Neural cell (in vitro differentiated cells): ENCODE data around the gene LIM2. TPM values are rescaled to one million over a fixed set of nuclear protein-coding genes. Genes with fewer than 3 reads are reported as not detected.

Experiments
- H2AFZ ChIP-seq: fragments of 200-600, 300-800 bp; sonication (generic), shearing (Covaris generic); 2 replicates; pipeline ENCODE4 v1.6.0; 2014; ENCODE audit warnings: low read depth, mild to moderate bottlenecking, antibody characterized with exemption, low read length, moderate library complexity
- H3F3A ChIP-seq: fragments of 200-600 bp; shearing (Covaris generic); 2 replicates; pipeline ENCODE4 v1.6.1; 2016; ENCODE audit warnings: mild to moderate bottlenecking, moderate library complexity, mixed read lengths, antibody characterized with exemption, low read length; ENCODE audit not compliant: insufficient read depth, poor library complexity, severe bottlenecking
- H3K27ac ChIP-seq: fragments of 200-600, 300-800 bp; sonication (generic), shearing (Covaris generic); 2 replicates; pipeline ENCODE4 v1.5.1; 2014; ENCODE audit warnings: mild to moderate bottlenecking, low read length, moderate library complexity
- H3K27me3 ChIP-seq: fragments of 300-800, 200-600 bp; sonication (generic), shearing (Covaris generic); 2 replicates; pipeline ENCODE4 v1.6.0; 2014; ENCODE audit warnings: mild to moderate bottlenecking, low read depth, low read length, moderate library complexity; ENCODE audit not compliant: insufficient read depth
- H3K36me3 ChIP-seq: fragments of 300-800, 200-600 bp; sonication (generic), shearing (Covaris generic); 2 replicates; pipeline ENCODE4 v1.5.1; 2014; ENCODE audit warnings: mild to moderate bottlenecking, antibody characterized with exemption, low read length, moderate library complexity; ENCODE audit not compliant: insufficient read depth
- H3K4me2 ChIP-seq: fragments of 300-800, 200-600 bp; sonication (generic), shearing (Covaris generic); 2 replicates; pipeline ENCODE4 v1.6.0; 2014; ENCODE audit warnings: mild to moderate bottlenecking, low read length
- H3K4me3 ChIP-seq: fragments of 300-800, 200-600 bp; sonication (generic), shearing (Covaris generic); 2 replicates; pipeline ENCODE4 v1.5.1; 2014; ENCODE audit warnings: mild to moderate bottlenecking, low read length, moderate library complexity
- H3K79me2 ChIP-seq: fragments of 200-600 bp; shearing (Covaris generic); replicated peaks from 2 replicates; pipeline ENCODE4 v1.6.0; 2014; ENCODE audit warnings: mild to moderate bottlenecking, low read length, moderate library complexity; ENCODE audit not compliant: insufficient read depth
- H3K9ac ChIP-seq: fragments of 300-800, 200-600 bp; sonication (generic), shearing (Covaris generic); 2 replicates; pipeline ENCODE4 v1.6.1; 2016; ENCODE audit warnings: mild to moderate bottlenecking, low read length, mixed read lengths
- H3K9me2 ChIP-seq: fragments of 200-600 bp; shearing (Covaris generic); 2 replicates; pipeline ENCODE4 v1.6.1; 2016; ENCODE audit warnings: mild to moderate bottlenecking, low read length, mixed read lengths; ENCODE audit not compliant: insufficient read depth
- H3K9me3 ChIP-seq: fragments of 200-600, 300-800 bp; sonication (generic), shearing (Covaris generic); 2 replicates; pipeline ENCODE4 v1.6.1; 2016; ENCODE audit warnings: mild to moderate bottlenecking, mixed run types, low read length, moderate library complexity, mixed read lengths
- H4K20me1 ChIP-seq: fragments of 200-600 bp; shearing (Covaris generic); 2 replicates; pipeline ENCODE4 v1.6.1; 2016; ENCODE audit warnings: mild to moderate bottlenecking, mixed run types; ENCODE audit not compliant: insufficient read depth
- EP300 ChIP-seq: fragments of 450-650 bp; conservative IDR thresholded peaks from 2 replicates; pipeline ENCODE4 v1.6.1; 2014; ENCODE audit warnings: antibody characterized with exemption, mild to moderate bottlenecking, moderate library complexity; ENCODE audit not compliant: poor library complexity, severe bottlenecking
- EZH2 ChIP-seq: fragments of 200-600, 300-800 bp; shearing (Covaris generic), sonication (generic); IDR thresholded peaks from 2 replicates; pipeline ENCODE4 v1.6.1; 2014; ENCODE audit warnings: antibody characterized with exemption, low read length, borderline replicate concordance, mild to moderate bottlenecking; ENCODE audit not compliant: insufficient read depth, poor library complexity, severe bottlenecking
- MXI1 ChIP-seq: fragments of 450-650 bp; conservative IDR thresholded peaks from 2 replicates; pipeline ENCODE4 v1.6.1; 2014; ENCODE audit warnings: antibody characterized with exemption, mild to moderate bottlenecking; ENCODE audit not compliant: poor library complexity, severe bottlenecking
- POLR2AphosphoS5 ChIP-seq: IDR thresholded peaks from 2 replicates; pipeline ENCODE4 v1.6.1; 2012
- RAD21 ChIP-seq: fragments of 450-650 bp; conservative IDR thresholded peaks from 2 replicates; pipeline ENCODE4 v1.6.1; 2014; ENCODE audit warnings: antibody characterized with exemption, mild to moderate bottlenecking, moderate library complexity
- SMC3 ChIP-seq: fragments of 450-650 bp; conservative IDR thresholded peaks from 2 replicates; pipeline ENCODE4 v1.6.1; 2014; ENCODE audit warnings: antibody characterized with exemption, mild to moderate bottlenecking, moderate library complexity; ENCODE audit not compliant: poor library complexity
- TAF1 ChIP-seq: IDR thresholded peaks from 2 replicates; pipeline ENCODE4 v1.6.1; 2012; ENCODE audit warnings: low read depth
- polyA plus RNA-seq: library from polyadenylated mRNA; depleted of rRNA; stranded (reverse); fragments of >200 nt; gene quantifications from 2 replicates; pipeline ENCODE4 v1.2.3, GENCODE V29; 2014
- TF ChIP-seq, protein P1 (sequence below): fragments of 450-650 bp; IDR thresholded peaks from 2 replicates; pipeline ENCODE4 v1.5.1; 2014; ENCODE audit warnings: antibody characterized with exemption, mild to moderate bottlenecking, moderate library complexity; ENCODE audit not compliant: poor library complexity, severe bottlenecking
- TF ChIP-seq, protein P2 (sequence below): IDR thresholded peaks from 2 replicates; pipeline ENCODE4 v1.6.1; 2012; ENCODE audit warnings: borderline replicate concordance

The LIM2 gene
- polyA plus RNA-seq, 1 donor from 2014 or later: not detected

DNA sequence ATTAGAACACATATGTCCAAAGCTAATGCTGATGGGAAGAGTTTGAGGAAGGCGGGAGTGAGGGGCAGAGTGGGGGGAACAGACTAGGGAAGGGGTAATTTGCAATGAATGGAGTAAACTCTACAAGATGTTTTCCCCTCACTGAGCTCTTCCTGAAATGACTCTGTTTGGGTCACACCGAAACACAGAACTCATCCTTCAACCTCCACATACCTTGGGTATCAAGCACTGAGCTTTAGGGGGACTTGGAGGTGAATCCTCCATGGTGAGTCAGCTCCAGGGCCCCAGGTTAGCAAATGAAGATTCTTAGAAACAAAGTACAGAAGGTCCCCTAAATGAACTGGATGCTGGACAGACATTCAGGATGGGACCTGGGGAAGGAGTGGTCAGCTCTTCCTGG is 30.9 kb upstream of the LIM2 start:
- no peaks in the 10 kb centered on the region for H3K9me3 ChIP-seq
- H3K27me3 ChIP-seq: no peaks in the 10 kb centered on the region
- H3F3A ChIP-seq: no peaks in the 10 kb centered on the region
- H3K36me3 ChIP-seq: no peaks in the 10 kb centered on the region
- H3K9me2 ChIP-seq: no peaks in the 10 kb centered on the region
- no peak overlapping the region for H3K9ac ChIP-seq
- H3K79me2 ChIP-seq: no peaks in the 10 kb centered on the region
- no peak overlapping the region for H2AFZ ChIP-seq
- H4K20me1 ChIP-seq: no peaks in the 10 kb centered on the region
- no peak overlapping the region for H3K4me3 ChIP-seq
- TF ChIP-seq, protein P1, sequence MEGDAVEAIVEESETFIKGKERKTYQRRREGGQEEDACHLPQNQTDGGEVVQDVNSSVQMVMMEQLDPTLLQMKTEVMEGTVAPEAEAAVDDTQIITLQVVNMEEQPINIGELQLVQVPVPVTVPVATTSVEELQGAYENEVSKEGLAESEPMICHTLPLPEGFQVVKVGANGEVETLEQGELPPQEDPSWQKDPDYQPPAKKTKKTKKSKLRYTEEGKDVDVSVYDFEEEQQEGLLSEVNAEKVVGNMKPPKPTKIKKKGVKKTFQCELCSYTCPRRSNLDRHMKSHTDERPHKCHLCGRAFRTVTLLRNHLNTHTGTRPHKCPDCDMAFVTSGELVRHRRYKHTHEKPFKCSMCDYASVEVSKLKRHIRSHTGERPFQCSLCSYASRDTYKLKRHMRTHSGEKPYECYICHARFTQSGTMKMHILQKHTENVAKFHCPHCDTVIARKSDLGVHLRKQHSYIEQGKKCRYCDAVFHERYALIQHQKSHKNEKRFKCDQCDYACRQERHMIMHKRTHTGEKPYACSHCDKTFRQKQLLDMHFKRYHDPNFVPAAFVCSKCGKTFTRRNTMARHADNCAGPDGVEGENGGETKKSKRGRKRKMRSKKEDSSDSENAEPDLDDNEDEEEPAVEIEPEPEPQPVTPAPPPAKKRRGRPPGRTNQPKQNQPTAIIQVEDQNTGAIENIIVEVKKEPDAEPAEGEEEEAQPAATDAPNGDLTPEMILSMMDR: no peak
- TF ChIP-seq POLR2AphosphoS5 (no peak), TAF1 (no peak), SMC3 (no peak), RAD21 (no peak), EP300 (no peak), EZH2 (no peak), MXI1 (no peak)
- TF ChIP-seq, protein P2, sequence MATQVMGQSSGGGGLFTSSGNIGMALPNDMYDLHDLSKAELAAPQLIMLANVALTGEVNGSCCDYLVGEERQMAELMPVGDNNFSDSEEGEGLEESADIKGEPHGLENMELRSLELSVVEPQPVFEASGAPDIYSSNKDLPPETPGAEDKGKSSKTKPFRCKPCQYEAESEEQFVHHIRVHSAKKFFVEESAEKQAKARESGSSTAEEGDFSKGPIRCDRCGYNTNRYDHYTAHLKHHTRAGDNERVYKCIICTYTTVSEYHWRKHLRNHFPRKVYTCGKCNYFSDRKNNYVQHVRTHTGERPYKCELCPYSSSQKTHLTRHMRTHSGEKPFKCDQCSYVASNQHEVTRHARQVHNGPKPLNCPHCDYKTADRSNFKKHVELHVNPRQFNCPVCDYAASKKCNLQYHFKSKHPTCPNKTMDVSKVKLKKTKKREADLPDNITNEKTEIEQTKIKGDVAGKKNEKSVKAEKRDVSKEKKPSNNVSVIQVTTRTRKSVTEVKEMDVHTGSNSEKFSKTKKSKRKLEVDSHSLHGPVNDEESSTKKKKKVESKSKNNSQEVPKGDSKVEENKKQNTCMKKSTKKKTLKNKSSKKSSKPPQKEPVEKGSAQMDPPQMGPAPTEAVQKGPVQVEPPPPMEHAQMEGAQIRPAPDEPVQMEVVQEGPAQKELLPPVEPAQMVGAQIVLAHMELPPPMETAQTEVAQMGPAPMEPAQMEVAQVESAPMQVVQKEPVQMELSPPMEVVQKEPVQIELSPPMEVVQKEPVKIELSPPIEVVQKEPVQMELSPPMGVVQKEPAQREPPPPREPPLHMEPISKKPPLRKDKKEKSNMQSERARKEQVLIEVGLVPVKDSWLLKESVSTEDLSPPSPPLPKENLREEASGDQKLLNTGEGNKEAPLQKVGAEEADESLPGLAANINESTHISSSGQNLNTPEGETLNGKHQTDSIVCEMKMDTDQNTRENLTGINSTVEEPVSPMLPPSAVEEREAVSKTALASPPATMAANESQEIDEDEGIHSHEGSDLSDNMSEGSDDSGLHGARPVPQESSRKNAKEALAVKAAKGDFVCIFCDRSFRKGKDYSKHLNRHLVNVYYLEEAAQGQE: no peak
- no peak overlapping the region for H3K4me2 ChIP-seq
- no peak overlapping the region for H3K27ac ChIP-seq

DNA sequence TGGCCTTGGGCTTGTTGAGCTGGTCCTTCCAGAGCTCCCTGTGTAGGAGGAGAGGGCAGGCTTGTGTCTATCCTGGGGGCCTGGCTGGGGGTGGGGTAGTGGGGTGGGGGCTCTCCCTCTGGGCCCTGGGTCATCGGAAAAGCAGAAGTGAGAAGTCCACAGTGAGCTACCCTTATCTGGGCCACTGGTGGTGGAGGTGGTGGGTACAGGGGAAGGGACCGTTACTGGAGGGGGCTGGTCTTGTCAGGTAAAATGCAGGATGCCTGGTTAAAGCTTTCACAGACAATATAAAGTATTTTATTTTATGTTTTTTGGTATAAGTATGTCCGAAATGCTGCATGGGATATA is 30.0 kb upstream of the LIM2 start:
- H3F3A ChIP-seq: no peaks in the 10 kb centered on the region
- no peak overlapping the region for H3K4me3 ChIP-seq
- TF ChIP-seq RAD21 (no peak), TAF1 (no peak), SMC3 (no peak), EZH2 (no peak), MXI1 (no peak)
- TF ChIP-seq, protein P1: no peak
- TF ChIP-seq, protein P2: no peak
- H3K9me2 ChIP-seq: no peaks in the 10 kb centered on the region
- H3K9me3 ChIP-seq: no peaks in the 10 kb centered on the region
- no peak overlapping the region for H3K4me2 ChIP-seq
- H3K79me2 ChIP-seq: no peaks in the 10 kb centered on the region
- no peaks in the 10 kb centered on the region for H4K20me1 ChIP-seq
- H3K27me3 ChIP-seq: no peaks in the 10 kb centered on the region
- no peaks in the 10 kb centered on the region for H3K36me3 ChIP-seq
- H3K27ac ChIP-seq: no peak overlapping the region
- H3K9ac ChIP-seq: no peak overlapping the region
- no peak overlapping the region for H2AFZ ChIP-seq
